GM23338 (cell line): ENCODE data around the gene CTNND2. TPM values are rescaled to one million over a fixed set of nuclear protein-coding genes. Genes with fewer than 3 reads are reported as not detected.

Experiments
- ATAC-seq: fragments of 200-7000 bp; cut with Tn5 transposase; 3 replicates; pipeline ENCODE4 v1.9.1; 2020
- DNase-seq: peaks from one replicate; pipeline ENCODE4 v3.0.0-alpha.2; 2015; ENCODE audit warnings: low spot score
- H2AFZ ChIP-seq: fragments of 200-600 bp; sonication (generic); 2 replicates; pipeline ENCODE4 v1.8.0; 2016; ENCODE audit warnings: antibody characterized with exemption, mild to moderate bottlenecking, moderate library complexity
- H3F3A ChIP-seq: fragments of 200-600 bp; sonication (generic); replicated peaks from 2 replicates; pipeline ENCODE4 v1.8.0; 2017; ENCODE audit warnings: antibody characterized with exemption, mixed run types, low read depth
- H3K27ac ChIP-seq: fragments of 200-600 bp; sonication (generic); 2 replicates; pipeline ENCODE4 v1.6.1; 2016; ENCODE audit warnings: low read depth
- H3K27me3 ChIP-seq: fragments of 200-600 bp; sonication (generic); 2 replicates; pipeline ENCODE4 v1.8.0; 2016; ENCODE audit warnings: mild to moderate bottlenecking, mixed run types, moderate library complexity; ENCODE audit not compliant: insufficient read depth
- H3K36me3 ChIP-seq: fragments of 200-600 bp; sonication (generic); 2 replicates; pipeline ENCODE4 v1.8.0; 2016; ENCODE audit warnings: mild to moderate bottlenecking; ENCODE audit not compliant: insufficient read depth
- H3K4me1 ChIP-seq: fragments of 200-600 bp; sonication (generic); 2 replicates; pipeline ENCODE4 v1.8.0; 2016; ENCODE audit warnings: mild to moderate bottlenecking, moderate library complexity; ENCODE audit not compliant: insufficient read depth
- H3K4me2 ChIP-seq: fragments of 200-600 bp; sonication (generic); 2 replicates; pipeline ENCODE4 v1.7.1; 2017; ENCODE audit warnings: mixed run types
- H3K4me3 ChIP-seq: fragments of 200-600 bp; sonication (generic); 2 replicates; pipeline ENCODE4 v1.6.1; 2016; ENCODE audit warnings: mixed run types
- H3K79me2 ChIP-seq: fragments of 200-600 bp; sonication (generic); replicated peaks from 2 replicates; pipeline ENCODE4 v1.8.0; 2017; ENCODE audit warnings: mild to moderate bottlenecking; ENCODE audit not compliant: insufficient read depth
- H3K9me2 ChIP-seq: fragments of 200-600 bp; sonication (generic); 2 replicates; pipeline ENCODE4 v1.8.0; 2017; ENCODE audit not compliant: insufficient read depth
- H4K20me1 ChIP-seq: fragments of 200-600 bp; sonication (generic); replicated peaks from 2 replicates; pipeline ENCODE4 v1.8.0; 2017; ENCODE audit warnings: mild to moderate bottlenecking; ENCODE audit not compliant: insufficient read depth
- H3K27ac Mint-ChIP-seq: 2 replicates; pipeline ENCODE4 v1.8.0; 2020; ENCODE audit warnings: inconsistent platforms, mild to moderate bottlenecking, moderate library complexity, mixed read lengths
- H3K27me3 Mint-ChIP-seq: 3 replicates; pipeline ENCODE4 v1.8.0; 2022; ENCODE audit warnings: low read depth, mild to moderate bottlenecking, moderate library complexity, mixed read lengths, inconsistent platforms; ENCODE audit not compliant: insufficient read depth, poor library complexity
- H3K36me3 Mint-ChIP-seq: 3 replicates; pipeline ENCODE4 v1.8.0; 2021; ENCODE audit warnings: low read depth, mild to moderate bottlenecking, inconsistent platforms, moderate library complexity, mixed read lengths
- H3K4me1 Mint-ChIP-seq: 3 replicates; pipeline ENCODE4 v1.8.0; 2020; ENCODE audit warnings: mild to moderate bottlenecking, inconsistent platforms, mixed read lengths
- H3K4me3 Mint-ChIP-seq: 3 replicates; pipeline ENCODE4 v1.8.0; 2021; ENCODE audit warnings: moderate library complexity, mild to moderate bottlenecking, inconsistent platforms, mixed read lengths
- H3K9me3 Mint-ChIP-seq: 3 replicates; pipeline ENCODE4 v1.8.0; 2020; ENCODE audit warnings: moderate library complexity, mild to moderate bottlenecking, inconsistent platforms, mixed read lengths
- JUNB ChIP-seq: IDR thresholded peaks from one replicate; pipeline ENCODE4 v1.6.1; 2016; ENCODE audit warnings: antibody characterized with exemption; ENCODE audit not compliant: unreplicated experiment
- STAT1 ChIP-seq: IDR thresholded peaks from one replicate; pipeline ENCODE4 v1.6.1; 2016; ENCODE audit warnings: antibody characterized with exemption; ENCODE audit not compliant: unreplicated experiment
- polyA plus RNA-seq: library from polyadenylated mRNA; unstranded; fragments of >200 nt; fragmentation: Nextera tagmentation; extraction: Ambion mirVana; gene quantifications from 2 replicates; pipeline ENCODE4 v1.2.1, GENCODE V29; 2016
- total RNA-seq: library from RNA; depleted of rRNA; stranded (reverse); fragments of >200 nt; shearing (Covaris generic); gene quantifications from 2 replicates; pipeline ENCODE4 v1.2.3, GENCODE V29; 2014
- TF ChIP-seq, protein P1 (sequence below): IDR thresholded peaks from one replicate; pipeline ENCODE4 v1.6.1; 2018; ENCODE audit warnings: antibody characterized with exemption; ENCODE audit not compliant: unreplicated experiment
- TF ChIP-seq, protein P2 (sequence below): fragments of 250-450 bp; sonication (Bioruptor Pico); IDR thresholded peaks from 2 replicates; pipeline ENCODE4 v1.5.0; 2020; ENCODE audit warnings: mild to moderate bottlenecking, moderate library complexity
- TF ChIP-seq, protein P3 (sequence below), 2 experiments: fragments of 200-600 bp in 1 of 2; sonication (generic) in 1 of 2; conservative IDR thresholded peaks; 2 replicates each; pipeline versions ENCODE4 v1.5.1 to v1.6.1; 2016 to 2017; ENCODE audit warnings: antibody characterized with exemption in 2 of 2, low read depth in 2 of 2, mild to moderate bottlenecking in 2 of 2, moderate library complexity in 1 of 2

Gene CTNND2
- total and polyA plus RNA-seq, 2 experiments from 2014 or later = 5.1 to 7.0 TPM

GRCh38 chr5:11793396-11793795, 110.8 kb downstream of the CTNND2 start (continued):
- TF ChIP-seq, protein P1, sequence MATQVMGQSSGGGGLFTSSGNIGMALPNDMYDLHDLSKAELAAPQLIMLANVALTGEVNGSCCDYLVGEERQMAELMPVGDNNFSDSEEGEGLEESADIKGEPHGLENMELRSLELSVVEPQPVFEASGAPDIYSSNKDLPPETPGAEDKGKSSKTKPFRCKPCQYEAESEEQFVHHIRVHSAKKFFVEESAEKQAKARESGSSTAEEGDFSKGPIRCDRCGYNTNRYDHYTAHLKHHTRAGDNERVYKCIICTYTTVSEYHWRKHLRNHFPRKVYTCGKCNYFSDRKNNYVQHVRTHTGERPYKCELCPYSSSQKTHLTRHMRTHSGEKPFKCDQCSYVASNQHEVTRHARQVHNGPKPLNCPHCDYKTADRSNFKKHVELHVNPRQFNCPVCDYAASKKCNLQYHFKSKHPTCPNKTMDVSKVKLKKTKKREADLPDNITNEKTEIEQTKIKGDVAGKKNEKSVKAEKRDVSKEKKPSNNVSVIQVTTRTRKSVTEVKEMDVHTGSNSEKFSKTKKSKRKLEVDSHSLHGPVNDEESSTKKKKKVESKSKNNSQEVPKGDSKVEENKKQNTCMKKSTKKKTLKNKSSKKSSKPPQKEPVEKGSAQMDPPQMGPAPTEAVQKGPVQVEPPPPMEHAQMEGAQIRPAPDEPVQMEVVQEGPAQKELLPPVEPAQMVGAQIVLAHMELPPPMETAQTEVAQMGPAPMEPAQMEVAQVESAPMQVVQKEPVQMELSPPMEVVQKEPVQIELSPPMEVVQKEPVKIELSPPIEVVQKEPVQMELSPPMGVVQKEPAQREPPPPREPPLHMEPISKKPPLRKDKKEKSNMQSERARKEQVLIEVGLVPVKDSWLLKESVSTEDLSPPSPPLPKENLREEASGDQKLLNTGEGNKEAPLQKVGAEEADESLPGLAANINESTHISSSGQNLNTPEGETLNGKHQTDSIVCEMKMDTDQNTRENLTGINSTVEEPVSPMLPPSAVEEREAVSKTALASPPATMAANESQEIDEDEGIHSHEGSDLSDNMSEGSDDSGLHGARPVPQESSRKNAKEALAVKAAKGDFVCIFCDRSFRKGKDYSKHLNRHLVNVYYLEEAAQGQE = no peak
- no peak for TF ChIP-seq JUNB

GRCh38 chr5:11792621-11793020, 111.6 kb downstream of the CTNND2 start:
- H3K9me3 Mint-ChIP-seq = no peaks in the 10 kb centered on the region

More at GRCh38 chr5:11792621-11793020, 111.6 kb downstream of the CTNND2 start:
- ATAC-seq = no peak
- no peak for TF ChIP-seq STAT1
- TF ChIP-seq JUNB = no peak
- TF ChIP-seq, protein P2, sequence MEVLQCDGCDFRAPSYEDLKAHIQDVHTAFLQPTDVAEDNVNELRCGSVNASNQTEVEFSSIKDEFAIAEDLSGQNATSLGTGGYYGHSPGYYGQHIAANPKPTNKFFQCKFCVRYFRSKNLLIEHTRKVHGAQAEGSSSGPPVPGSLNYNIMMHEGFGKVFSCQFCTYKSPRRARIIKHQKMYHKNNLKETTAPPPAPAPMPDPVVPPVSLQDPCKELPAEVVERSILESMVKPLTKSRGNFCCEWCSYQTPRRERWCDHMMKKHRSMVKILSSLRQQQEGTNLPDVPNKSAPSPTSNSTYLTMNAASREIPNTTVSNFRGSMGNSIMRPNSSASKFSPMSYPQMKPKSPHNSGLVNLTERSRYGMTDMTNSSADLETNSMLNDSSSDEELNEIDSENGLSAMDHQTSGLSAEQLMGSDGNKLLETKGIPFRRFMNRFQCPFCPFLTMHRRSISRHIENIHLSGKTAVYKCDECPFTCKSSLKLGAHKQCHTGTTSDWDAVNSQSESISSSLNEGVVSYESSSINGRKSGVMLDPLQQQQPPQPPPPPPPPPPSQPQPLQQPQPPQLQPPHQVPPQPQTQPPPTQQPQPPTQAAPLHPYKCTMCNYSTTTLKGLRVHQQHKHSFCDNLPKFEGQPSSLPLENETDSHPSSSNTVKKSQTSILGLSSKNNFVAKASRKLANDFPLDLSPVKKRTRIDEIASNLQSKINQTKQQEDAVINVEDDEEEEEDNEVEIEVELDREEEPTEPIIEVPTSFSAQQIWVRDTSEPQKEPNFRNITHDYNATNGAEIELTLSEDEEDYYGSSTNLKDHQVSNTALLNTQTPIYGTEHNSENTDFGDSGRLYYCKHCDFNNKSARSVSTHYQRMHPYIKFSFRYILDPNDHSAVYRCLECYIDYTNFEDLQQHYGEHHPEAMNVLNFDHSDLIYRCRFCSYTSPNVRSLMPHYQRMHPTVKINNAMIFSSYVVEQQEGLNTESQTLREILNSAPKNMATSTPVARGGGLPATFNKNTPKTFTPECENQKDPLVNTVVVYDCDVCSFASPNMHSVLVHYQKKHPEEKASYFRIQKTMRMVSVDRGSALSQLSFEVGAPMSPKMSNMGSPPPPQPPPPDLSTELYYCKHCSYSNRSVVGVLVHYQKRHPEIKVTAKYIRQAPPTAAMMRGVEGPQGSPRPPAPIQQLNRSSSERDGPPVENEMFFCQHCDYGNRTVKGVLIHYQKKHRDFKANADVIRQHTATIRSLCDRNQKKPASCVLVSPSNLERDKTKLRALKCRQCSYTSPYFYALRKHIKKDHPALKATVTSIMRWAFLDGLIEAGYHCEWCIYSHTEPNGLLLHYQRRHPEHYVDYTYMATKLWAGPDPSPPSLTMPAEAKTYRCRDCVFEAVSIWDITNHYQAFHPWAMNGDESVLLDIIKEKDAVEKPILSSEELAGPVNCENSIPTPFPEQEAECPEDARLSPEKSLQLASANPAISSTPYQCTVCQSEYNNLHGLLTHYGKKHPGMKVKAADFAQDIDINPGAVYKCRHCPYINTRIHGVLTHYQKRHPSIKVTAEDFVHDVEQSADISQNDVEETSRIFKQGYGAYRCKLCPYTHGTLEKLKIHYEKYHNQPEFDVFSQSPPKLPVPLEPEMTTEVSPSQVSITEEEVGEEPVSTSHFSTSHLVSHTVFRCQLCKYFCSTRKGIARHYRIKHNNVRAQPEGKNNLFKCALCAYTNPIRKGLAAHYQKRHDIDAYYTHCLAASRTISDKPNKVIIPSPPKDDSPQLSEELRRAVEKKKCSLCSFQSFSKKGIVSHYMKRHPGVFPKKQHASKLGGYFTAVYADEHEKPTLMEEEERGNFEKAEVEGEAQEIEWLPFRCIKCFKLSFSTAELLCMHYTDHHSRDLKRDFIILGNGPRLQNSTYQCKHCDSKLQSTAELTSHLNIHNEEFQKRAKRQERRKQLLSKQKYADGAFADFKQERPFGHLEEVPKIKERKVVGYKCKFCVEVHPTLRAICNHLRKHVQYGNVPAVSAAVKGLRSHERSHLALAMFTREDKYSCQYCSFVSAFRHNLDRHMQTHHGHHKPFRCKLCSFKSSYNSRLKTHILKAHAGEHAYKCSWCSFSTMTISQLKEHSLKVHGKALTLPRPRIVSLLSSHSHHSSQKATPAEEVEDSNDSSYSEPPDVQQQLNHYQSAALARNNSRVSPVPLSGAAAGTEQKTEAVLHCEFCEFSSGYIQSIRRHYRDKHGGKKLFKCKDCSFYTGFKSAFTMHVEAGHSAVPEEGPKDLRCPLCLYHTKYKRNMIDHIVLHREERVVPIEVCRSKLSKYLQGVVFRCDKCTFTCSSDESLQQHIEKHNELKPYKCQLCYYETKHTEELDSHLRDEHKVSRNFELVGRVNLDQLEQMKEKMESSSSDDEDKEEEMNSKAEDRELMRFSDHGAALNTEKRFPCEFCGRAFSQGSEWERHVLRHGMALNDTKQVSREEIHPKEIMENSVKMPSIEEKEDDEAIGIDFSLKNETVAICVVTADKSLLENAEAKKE (CRISPR knock-in tag) = no peak
- TF ChIP-seq, protein P3, sequence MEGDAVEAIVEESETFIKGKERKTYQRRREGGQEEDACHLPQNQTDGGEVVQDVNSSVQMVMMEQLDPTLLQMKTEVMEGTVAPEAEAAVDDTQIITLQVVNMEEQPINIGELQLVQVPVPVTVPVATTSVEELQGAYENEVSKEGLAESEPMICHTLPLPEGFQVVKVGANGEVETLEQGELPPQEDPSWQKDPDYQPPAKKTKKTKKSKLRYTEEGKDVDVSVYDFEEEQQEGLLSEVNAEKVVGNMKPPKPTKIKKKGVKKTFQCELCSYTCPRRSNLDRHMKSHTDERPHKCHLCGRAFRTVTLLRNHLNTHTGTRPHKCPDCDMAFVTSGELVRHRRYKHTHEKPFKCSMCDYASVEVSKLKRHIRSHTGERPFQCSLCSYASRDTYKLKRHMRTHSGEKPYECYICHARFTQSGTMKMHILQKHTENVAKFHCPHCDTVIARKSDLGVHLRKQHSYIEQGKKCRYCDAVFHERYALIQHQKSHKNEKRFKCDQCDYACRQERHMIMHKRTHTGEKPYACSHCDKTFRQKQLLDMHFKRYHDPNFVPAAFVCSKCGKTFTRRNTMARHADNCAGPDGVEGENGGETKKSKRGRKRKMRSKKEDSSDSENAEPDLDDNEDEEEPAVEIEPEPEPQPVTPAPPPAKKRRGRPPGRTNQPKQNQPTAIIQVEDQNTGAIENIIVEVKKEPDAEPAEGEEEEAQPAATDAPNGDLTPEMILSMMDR (conservative IDR thresholded peaks at IDR 0.05; ENCODE audit: low read depth in 2 of 2) = no peak
- TF ChIP-seq, protein P1 = no peak
- Histone ChIP-seq H3K9me2 (no peaks in the 10 kb centered on the region), H3K27me3 (no peaks in the 10 kb centered on the region), H3K79me2 (no peaks in the 10 kb centered on the region), H3K4me3 (no peak overlapping the region), H3K36me3 (no peaks in the 10 kb centered on the region), H4K20me1 (no peaks in the 10 kb centered on the region), H3K4me1 (peaks cover 11% of the 10 kb centered on the region), H3K4me2 (no peak overlapping the region), H2AFZ (no peak overlapping the region), H3K27ac (no peak overlapping the region), H3F3A (no peaks in the 10 kb centered on the region)
- H3K27me3 Mint-ChIP-seq = peaks cover 2% of the 10 kb centered on the region
- H3K27ac Mint-ChIP-seq = no peak overlapping the region
- H3K4me1 Mint-ChIP-seq = peaks cover 30% of the 10 kb centered on the region
- no peak overlapping the region for H3K4me3 Mint-ChIP-seq
- no peak for DNase-seq
- H3K36me3 Mint-ChIP-seq = no peaks in the 10 kb centered on the region
